ENCODE data around the gene PLXDC2. TPM values are rescaled to one million over a fixed set of nuclear protein-coding genes. Genes with fewer than 3 reads are reported as not detected.
"Not testable (repeated sequence)": the region's sequence is repeated elsewhere in the genome, so short reads cannot be mapped to it uniquely, and the experiment has no call there.

PLXDC2 gene
- total and polyA plus RNA-seq, 3 experiments from 2014 or later, result 0.15 to 1.5 (median 0.38) TPM

GRCh38 chr10:20191392-20191791, 375.2 kb downstream of the PLXDC2 start:
- CTCF ChIA-PET; H3K27ac ChIP-seq (ENCODE audit: low read depth, low read length); H3K27me3 ChIP-seq (ENCODE audit: insufficient read depth, low read length, poor library complexity, severe bottlenecking); DNase-seq; H3K4me1 ChIP-seq (ENCODE audit: insufficient read depth, low read length); POLR2A ChIA-PET; H3K27me3 Mint-ChIP-seq; H3K4me1 Mint-ChIP-seq; H3K27ac Mint-ChIP-seq; H3K4me3 ChIP-seq (ENCODE audit: low read length); H3K36me3 ChIP-seq (ENCODE audit: insufficient read depth, low read length); H3K36me3 Mint-ChIP-seq; H3K9me3 ChIP-seq (ENCODE audit: low read length); H3K4me3 Mint-ChIP-seq: not testable (repeated sequence)
- H3K9me3 Mint-ChIP-seq, result peaks cover 0 to 13% (median 5%) of the 10 kb centered on the region in 5 donors

GRCh38 chr10:20195076-20195475, 378.8 kb downstream of the PLXDC2 start:
- Mint-ChIP-seq H3K4me3 (no peak overlapping the region), H3K9me3 (peaks cover 2 to 8% (median 6%) of the 10 kb centered on the region in 5 donors), H3K27ac (no peak overlapping the region), H3K36me3 (no peaks in the 10 kb centered on the region), H3K27me3 (no peaks in the 10 kb centered on the region), H3K4me1 (no peaks in the 10 kb centered on the region)
- POLR2A ChIA-PET, result no interaction called here
- no peak for DNase-seq
- CTCF ChIA-PET, result no interaction called here
- no peaks in the 10 kb centered on the region for H3K4me1 ChIP-seq (ENCODE audit: insufficient read depth, low read length)
- no peaks in the 10 kb centered on the region for H3K9me3 ChIP-seq (ENCODE audit: low read length)
- no peak overlapping the region for H3K27ac ChIP-seq (ENCODE audit: low read depth, low read length)
- no peak overlapping the region for H3K4me3 ChIP-seq (ENCODE audit: low read length)
- no peaks in the 10 kb centered on the region for H3K36me3 ChIP-seq (ENCODE audit: insufficient read depth, low read length)
- H3K27me3 ChIP-seq (ENCODE audit: insufficient read depth, low read length, poor library complexity, severe bottlenecking), result no peaks in the 10 kb centered on the region

GRCh38 chr10:20200758-20201157, 384.5 kb downstream of the PLXDC2 start:
- H3K27me3 ChIP-seq (ENCODE audit: insufficient read depth, low read length, poor library complexity, severe bottlenecking), result no peaks in the 10 kb centered on the region
- no peak overlapping the region for H3K4me3 ChIP-seq (ENCODE audit: low read length)
- H3K9me3 Mint-ChIP-seq, result peaks cover 0 to 18% (median 2%) of the 10 kb centered on the region in 5 donors
- no peaks in the 10 kb centered on the region for H3K36me3 ChIP-seq (ENCODE audit: insufficient read depth, low read length)
- no peaks in the 10 kb centered on the region for H3K4me1 Mint-ChIP-seq
- H3K9me3 ChIP-seq (ENCODE audit: low read length), result no peaks in the 10 kb centered on the region
- H3K4me1 ChIP-seq (ENCODE audit: insufficient read depth, low read length), result no peaks in the 10 kb centered on the region
- H3K27ac Mint-ChIP-seq, result no peak overlapping the region
- no peaks in the 10 kb centered on the region for H3K36me3 Mint-ChIP-seq
- ChIA-PET POLR2A (no interaction called here), CTCF (no interaction called here)
- no peak overlapping the region for H3K4me3 Mint-ChIP-seq
- H3K27me3 Mint-ChIP-seq, result no peaks in the 10 kb centered on the region
- no peak overlapping the region for H3K27ac ChIP-seq (ENCODE audit: low read depth, low read length)
- no peak for DNase-seq

- peak overlapping the region in 1 of 7 donors; percentile 8 for H3K4me3 Mint-ChIP-seq
- CTCF ChIA-PET, result no interaction called here
- H3K36me3 Mint-ChIP-seq, result no peaks in the 10 kb centered on the region
- no peak for DNase-seq
- POLR2A ChIA-PET, result no interaction called here
- peaks cover 0 to 18% (median 3%) of the 10 kb centered on the region in 5 donors for H3K9me3 Mint-ChIP-seq
- Histone ChIP-seq H3K36me3 (ENCODE audit: insufficient read depth, low read length) (no peaks in the 10 kb centered on the region), H3K4me1 (ENCODE audit: insufficient read depth, low read length) (no peaks in the 10 kb centered on the region), H3K4me3 (ENCODE audit: low read length) (no peak overlapping the region), H3K27ac (ENCODE audit: low read depth, low read length) (no peak overlapping the region), H3K9me3 (ENCODE audit: low read length) (no peaks in the 10 kb centered on the region), H3K27me3 (ENCODE audit: insufficient read depth, low read length, poor library complexity, severe bottlenecking) (no peaks in the 10 kb centered on the region)
- no peaks in the 10 kb centered on the region for H3K27me3 Mint-ChIP-seq
- no peaks in the 10 kb centered on the region for H3K4me1 Mint-ChIP-seq
- no peak overlapping the region for H3K27ac Mint-ChIP-seq
Observed at GRCh38 chr10:20202337-20202736, 386.1 kb downstream of the PLXDC2 start.

GRCh38 chr10:20207653-20208052, 391.4 kb downstream of the PLXDC2 start:
- peaks cover 1 to 34% (median 12%) of the 10 kb centered on the region in 5 donors for H3K9me3 Mint-ChIP-seq
- no peaks in the 10 kb centered on the region for H3K4me1 ChIP-seq (ENCODE audit: insufficient read depth, low read length)
- CTCF ChIA-PET, result no interaction called here

GRCh38 chr10:20209098-20209497, 392.9 kb downstream of the PLXDC2 start:
- CTCF ChIA-PET, result not testable (repeated sequence)

More at GRCh38 chr10:20207653-20208052, 391.4 kb downstream of the PLXDC2 start:
- POLR2A ChIA-PET, result no interaction called here
- Histone ChIP-seq H3K36me3 (ENCODE audit: insufficient read depth, low read length) (no peaks in the 10 kb centered on the region), H3K9me3 (ENCODE audit: low read length) (no peaks in the 10 kb centered on the region), H3K4me3 (ENCODE audit: low read length) (no peak overlapping the region), H3K27me3 (ENCODE audit: insufficient read depth, low read length, poor library complexity, severe bottlenecking) (no peaks in the 10 kb centered on the region), H3K27ac (ENCODE audit: low read depth, low read length) (no peak overlapping the region)
- H3K27me3 Mint-ChIP-seq, result no peaks in the 10 kb centered on the region
- H3K4me1 Mint-ChIP-seq, result no peaks in the 10 kb centered on the region
- no peak for DNase-seq
- no peak overlapping the region for H3K27ac Mint-ChIP-seq
- H3K4me3 Mint-ChIP-seq, result no peak overlapping the region
- H3K36me3 Mint-ChIP-seq, result no peaks in the 10 kb centered on the region

GRCh38 chr10:20215547-20216152, 399.4 kb downstream of the PLXDC2 start:
- Histone ChIP-seq H3K27me3 (ENCODE audit: insufficient read depth, low read length, poor library complexity, severe bottlenecking) (no peaks in the 10 kb centered on the region), H3K27ac (ENCODE audit: low read depth, low read length) (no peak overlapping the region), H3K4me3 (ENCODE audit: low read length) (no peak overlapping the region), H3K4me1 (ENCODE audit: insufficient read depth, low read length) (no peaks in the 10 kb centered on the region), H3K36me3 (ENCODE audit: insufficient read depth, low read length) (no peaks in the 10 kb centered on the region), H3K9me3 (ENCODE audit: low read length) (no peaks in the 10 kb centered on the region)
- Mint-ChIP-seq H3K36me3 (peaks cover 0 to 4% (median 0%) of the 10 kb centered on the region in 3 donors), H3K27ac (no peak overlapping the region), H3K9me3 (peaks cover 5 to 34% (median 7%) of the 10 kb centered on the region in 5 donors), H3K4me3 (no peak overlapping the region), H3K27me3 (no peaks in the 10 kb centered on the region), H3K4me1 (no peaks in the 10 kb centered on the region)
- CTCF ChIA-PET, result no interaction called here
- DNase-seq, result no peak
- POLR2A ChIA-PET, result no interaction called here

More at GRCh38 chr10:20209098-20209497, 392.9 kb downstream of the PLXDC2 start:
- H3K27me3 ChIP-seq (ENCODE audit: insufficient read depth, low read length, poor library complexity, severe bottlenecking); H3K36me3 ChIP-seq (ENCODE audit: insufficient read depth, low read length); H3K4me3 Mint-ChIP-seq; POLR2A ChIA-PET; H3K27me3 Mint-ChIP-seq; DNase-seq; H3K4me1 ChIP-seq (ENCODE audit: insufficient read depth, low read length); H3K36me3 Mint-ChIP-seq; H3K27ac Mint-ChIP-seq; H3K27ac ChIP-seq (ENCODE audit: low read depth, low read length); H3K9me3 ChIP-seq (ENCODE audit: low read length); H3K4me1 Mint-ChIP-seq; H3K4me3 ChIP-seq (ENCODE audit: low read length): not testable (repeated sequence)
- H3K9me3 Mint-ChIP-seq, result peaks cover 1 to 41% (median 12%) of the 10 kb centered on the region in 5 donors

- H3K27me3 Mint-ChIP-seq, result no peaks in the 10 kb centered on the region
- no peak overlapping the region for H3K4me3 ChIP-seq (ENCODE audit: low read length)
- no peak for DNase-seq
- H3K36me3 Mint-ChIP-seq, result no peaks in the 10 kb centered on the region
- H3K27ac Mint-ChIP-seq, result no peak overlapping the region
- no peaks in the 10 kb centered on the region for H3K4me1 Mint-ChIP-seq
- ChIA-PET CTCF (no interaction called here), POLR2A (no interaction called here)
- no peaks in the 10 kb centered on the region for H3K27me3 ChIP-seq (ENCODE audit: insufficient read depth, low read length, poor library complexity, severe bottlenecking)
- H3K36me3 ChIP-seq (ENCODE audit: insufficient read depth, low read length), result no peaks in the 10 kb centered on the region
- no peak overlapping the region for H3K4me3 Mint-ChIP-seq
- H3K9me3 ChIP-seq (ENCODE audit: low read length), result no peaks in the 10 kb centered on the region
- no peaks in the 10 kb centered on the region for H3K4me1 ChIP-seq (ENCODE audit: insufficient read depth, low read length)
- peaks cover 2 to 15% (median 3%) of the 10 kb centered on the region in 5 donors for H3K9me3 Mint-ChIP-seq
- H3K27ac ChIP-seq (ENCODE audit: low read depth, low read length), result no peak overlapping the region
Observed at GRCh38 chr10:20221356-20221755, 405.1 kb downstream of the PLXDC2 start.

GRCh38 chr10:20228729-20229128, 412.5 kb downstream of the PLXDC2 start:
- H3K27ac ChIP-seq (ENCODE audit: low read depth, low read length), result no peak overlapping the region
- H3K9me3 Mint-ChIP-seq, result peaks cover 9 to 20% (median 10%) of the 10 kb centered on the region in 5 donors
- H3K9me3 ChIP-seq (ENCODE audit: low read length), result no peaks in the 10 kb centered on the region
- no peaks in the 10 kb centered on the region for H3K36me3 Mint-ChIP-seq
- POLR2A ChIA-PET, result no interaction called here
- H3K27me3 ChIP-seq (ENCODE audit: insufficient read depth, low read length, poor library complexity, severe bottlenecking), result no peaks in the 10 kb centered on the region
- H3K4me1 Mint-ChIP-seq, result no peaks in the 10 kb centered on the region
- no peak overlapping the region for H3K4me3 ChIP-seq (ENCODE audit: low read length)
- H3K4me1 ChIP-seq (ENCODE audit: insufficient read depth, low read length), result no peaks in the 10 kb centered on the region
- no peak overlapping the region for H3K27ac Mint-ChIP-seq
- no peak overlapping the region for H3K4me3 Mint-ChIP-seq
- H3K27me3 Mint-ChIP-seq, result no peaks in the 10 kb centered on the region
- no peaks in the 10 kb centered on the region for H3K36me3 ChIP-seq (ENCODE audit: insufficient read depth, low read length)
- DNase-seq, result no peak
- CTCF ChIA-PET, result no interaction called here
